ENCODE measurements around the gene FOS. TPM values are rescaled to one million over a fixed set of nuclear protein-coding genes. Genes with fewer than 3 reads are reported as not detected.

FOS gene
- total and polyA plus RNA-seq, 2 of the 13 experiments (the other 11 are each of a cell fraction or from before 2014, with no cell fraction given) = 15.9 to 24.2 TPM

DNA sequence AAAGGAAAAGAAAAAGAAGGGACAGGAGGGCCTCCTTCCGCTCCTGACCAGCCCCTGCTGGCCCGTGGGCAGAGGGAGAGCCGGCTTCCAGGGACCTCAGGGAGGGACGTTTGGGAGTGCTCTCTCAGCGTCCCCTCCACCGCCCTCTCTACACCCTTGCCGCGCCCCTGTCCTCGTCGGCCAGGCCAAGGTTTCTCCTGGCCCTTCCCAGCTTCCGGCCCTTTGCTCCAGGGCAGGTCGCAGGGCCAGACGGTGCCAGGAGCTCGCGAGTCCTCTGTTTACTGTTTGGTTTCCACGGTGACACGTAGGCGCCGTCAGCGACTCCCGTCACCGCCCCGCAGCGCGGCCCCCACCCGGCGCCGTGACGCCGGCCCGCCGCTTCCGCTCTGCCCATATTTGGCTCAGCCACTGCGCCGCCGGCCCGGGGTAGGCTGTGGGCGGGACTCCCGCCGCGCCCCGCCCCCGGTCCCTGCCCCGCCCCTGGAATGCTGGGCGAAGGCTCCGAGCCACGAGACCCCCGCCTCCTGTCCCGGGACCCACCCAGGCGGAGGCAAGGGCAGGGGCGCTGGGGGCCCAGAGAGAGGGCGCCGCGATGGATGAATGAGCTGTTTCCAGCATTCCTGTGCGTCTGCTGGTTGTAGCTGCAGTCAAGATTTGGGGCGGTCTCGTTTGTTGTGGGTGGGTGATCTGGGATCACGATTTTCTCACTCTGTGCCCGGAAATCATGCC lies 15.5 kb downstream of the FOS start (continued):
- TF ChIP-seq FOXA3 (CRISPR knock-in tag; IDR thresholded peaks at IDR 0.05) (peak; percentile 81), MED1 (CRISPR knock-in tag; IDR thresholded peaks at IDR 0.05) (peak; percentile 81), SALL1 (CRISPR knock-in tag; IDR thresholded peaks at IDR 0.05) (peak; percentile 80), ZFP62 (CRISPR knock-in tag; IDR thresholded peaks at IDR 0.05) (no peak), MYC (CRISPR knock-in tag; IDR thresholded peaks at IDR 0.05; ENCODE audit: borderline replicate concordance) (peak; percentile 53; the same call in 1 of the 2 replicates), RORA (CRISPR knock-in tag; IDR thresholded peaks at IDR 0.05) (no peak), ZBTB7B (CRISPR knock-in tag; IDR thresholded peaks at IDR 0.05) (peak; percentile 70; the same call in 1 of the 2 replicates), TCF7L2 (IDR thresholded peaks at IDR 0.05; ENCODE audit: low read depth, low read length) (no peak), RCOR2 (CRISPR knock-in tag; IDR thresholded peaks at IDR 0.05) (no peak), SOX13 (IDR thresholded peaks at IDR 0.05) (no peak), SOX13 (CRISPR knock-in tag; conservative IDR thresholded peaks at IDR 0.05 in 1 of 2, IDR thresholded peaks at IDR 0.05 in 1 of 2) (peak in 1 of 2 experiments; percentile 43; a peak in 1 of 4 replicates), RAD21 (CRISPR knock-in tag; IDR thresholded peaks at IDR 0.05) (no peak), SMC3 (IDR thresholded peaks at IDR 0.05; ENCODE audit: low read length) (no peak), ZNF235 (CRISPR knock-in tag; IDR thresholded peaks at IDR 0.05; ENCODE audit: borderline replicate concordance) (no peak), ZNF7 (CRISPR knock-in tag; IDR thresholded peaks at IDR 0.05) (no peak), NCOA1 (CRISPR knock-in tag; IDR thresholded peaks at IDR 0.05) (no peak), PRMT3 (CRISPR knock-in tag; IDR thresholded peaks at IDR 0.05; ENCODE audit: borderline replicate concordance, low read depth) (no peak), ZNF337 (CRISPR knock-in tag; IDR thresholded peaks at IDR 0.05; ENCODE audit: borderline replicate concordance, low read depth) (no peak)
- TF ChIP-seq, protein P1, sequence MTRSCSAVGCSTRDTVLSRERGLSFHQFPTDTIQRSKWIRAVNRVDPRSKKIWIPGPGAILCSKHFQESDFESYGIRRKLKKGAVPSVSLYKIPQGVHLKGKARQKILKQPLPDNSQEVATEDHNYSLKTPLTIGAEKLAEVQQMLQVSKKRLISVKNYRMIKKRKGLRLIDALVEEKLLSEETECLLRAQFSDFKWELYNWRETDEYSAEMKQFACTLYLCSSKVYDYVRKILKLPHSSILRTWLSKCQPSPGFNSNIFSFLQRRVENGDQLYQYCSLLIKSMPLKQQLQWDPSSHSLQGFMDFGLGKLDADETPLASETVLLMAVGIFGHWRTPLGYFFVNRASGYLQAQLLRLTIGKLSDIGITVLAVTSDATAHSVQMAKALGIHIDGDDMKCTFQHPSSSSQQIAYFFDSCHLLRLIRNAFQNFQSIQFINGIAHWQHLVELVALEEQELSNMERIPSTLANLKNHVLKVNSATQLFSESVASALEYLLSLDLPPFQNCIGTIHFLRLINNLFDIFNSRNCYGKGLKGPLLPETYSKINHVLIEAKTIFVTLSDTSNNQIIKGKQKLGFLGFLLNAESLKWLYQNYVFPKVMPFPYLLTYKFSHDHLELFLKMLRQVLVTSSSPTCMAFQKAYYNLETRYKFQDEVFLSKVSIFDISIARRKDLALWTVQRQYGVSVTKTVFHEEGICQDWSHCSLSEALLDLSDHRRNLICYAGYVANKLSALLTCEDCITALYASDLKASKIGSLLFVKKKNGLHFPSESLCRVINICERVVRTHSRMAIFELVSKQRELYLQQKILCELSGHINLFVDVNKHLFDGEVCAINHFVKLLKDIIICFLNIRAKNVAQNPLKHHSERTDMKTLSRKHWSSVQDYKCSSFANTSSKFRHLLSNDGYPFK (CRISPR knock-in tag; IDR thresholded peaks at IDR 0.05; ENCODE audit: borderline replicate concordance) = no peak
- TF ChIP-seq, protein P2, sequence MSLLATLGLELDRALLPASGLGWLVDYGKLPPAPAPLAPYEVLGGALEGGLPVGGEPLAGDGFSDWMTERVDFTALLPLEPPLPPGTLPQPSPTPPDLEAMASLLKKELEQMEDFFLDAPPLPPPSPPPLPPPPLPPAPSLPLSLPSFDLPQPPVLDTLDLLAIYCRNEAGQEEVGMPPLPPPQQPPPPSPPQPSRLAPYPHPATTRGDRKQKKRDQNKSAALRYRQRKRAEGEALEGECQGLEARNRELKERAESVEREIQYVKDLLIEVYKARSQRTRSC (CRISPR knock-in tag; IDR thresholded peaks at IDR 0.05; ENCODE audit: low read depth) = no peak
- TF ChIP-seq, protein P3, sequence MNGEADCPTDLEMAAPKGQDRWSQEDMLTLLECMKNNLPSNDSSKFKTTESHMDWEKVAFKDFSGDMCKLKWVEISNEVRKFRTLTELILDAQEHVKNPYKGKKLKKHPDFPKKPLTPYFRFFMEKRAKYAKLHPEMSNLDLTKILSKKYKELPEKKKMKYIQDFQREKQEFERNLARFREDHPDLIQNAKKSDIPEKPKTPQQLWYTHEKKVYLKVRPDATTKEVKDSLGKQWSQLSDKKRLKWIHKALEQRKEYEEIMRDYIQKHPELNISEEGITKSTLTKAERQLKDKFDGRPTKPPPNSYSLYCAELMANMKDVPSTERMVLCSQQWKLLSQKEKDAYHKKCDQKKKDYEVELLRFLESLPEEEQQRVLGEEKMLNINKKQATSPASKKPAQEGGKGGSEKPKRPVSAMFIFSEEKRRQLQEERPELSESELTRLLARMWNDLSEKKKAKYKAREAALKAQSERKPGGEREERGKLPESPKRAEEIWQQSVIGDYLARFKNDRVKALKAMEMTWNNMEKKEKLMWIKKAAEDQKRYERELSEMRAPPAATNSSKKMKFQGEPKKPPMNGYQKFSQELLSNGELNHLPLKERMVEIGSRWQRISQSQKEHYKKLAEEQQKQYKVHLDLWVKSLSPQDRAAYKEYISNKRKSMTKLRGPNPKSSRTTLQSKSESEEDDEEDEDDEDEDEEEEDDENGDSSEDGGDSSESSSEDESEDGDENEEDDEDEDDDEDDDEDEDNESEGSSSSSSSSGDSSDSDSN (CRISPR knock-in tag; IDR thresholded peaks at IDR 0.05) = peak; percentile 30; the same call in 1 of the 2 replicates
- TF ChIP-seq, protein P4, sequence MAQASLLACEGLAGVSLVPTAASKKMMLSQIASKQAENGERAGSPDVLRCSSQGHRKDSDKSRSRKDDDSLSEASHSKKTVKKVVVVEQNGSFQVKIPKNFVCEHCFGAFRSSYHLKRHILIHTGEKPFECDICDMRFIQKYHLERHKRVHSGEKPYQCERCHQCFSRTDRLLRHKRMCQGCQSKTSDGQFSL (CRISPR knock-in tag; IDR thresholded peaks at IDR 0.05) = no peak
- TF ChIP-seq, protein P5, sequence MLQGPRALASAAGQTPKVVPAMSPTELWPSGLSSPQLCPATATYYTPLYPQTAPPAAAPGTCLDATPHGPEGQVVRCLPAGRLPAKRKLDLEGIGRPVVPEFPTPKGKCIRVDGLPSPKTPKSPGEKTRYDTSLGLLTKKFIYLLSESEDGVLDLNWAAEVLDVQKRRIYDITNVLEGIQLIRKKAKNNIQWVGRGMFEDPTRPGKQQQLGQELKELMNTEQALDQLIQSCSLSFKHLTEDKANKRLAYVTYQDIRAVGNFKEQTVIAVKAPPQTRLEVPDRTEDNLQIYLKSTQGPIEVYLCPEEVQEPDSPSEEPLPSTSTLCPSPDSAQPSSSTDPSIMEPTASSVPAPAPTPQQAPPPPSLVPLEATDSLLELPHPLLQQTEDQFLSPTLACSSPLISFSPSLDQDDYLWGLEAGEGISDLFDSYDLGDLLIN (CRISPR knock-in tag; IDR thresholded peaks at IDR 0.05; ENCODE audit: borderline replicate concordance) = 0 out of 2 replicates have a peak, but pooled peaks have one; percentile 54
